ENCODE measurements around the gene MSANTD2.

DNA sequence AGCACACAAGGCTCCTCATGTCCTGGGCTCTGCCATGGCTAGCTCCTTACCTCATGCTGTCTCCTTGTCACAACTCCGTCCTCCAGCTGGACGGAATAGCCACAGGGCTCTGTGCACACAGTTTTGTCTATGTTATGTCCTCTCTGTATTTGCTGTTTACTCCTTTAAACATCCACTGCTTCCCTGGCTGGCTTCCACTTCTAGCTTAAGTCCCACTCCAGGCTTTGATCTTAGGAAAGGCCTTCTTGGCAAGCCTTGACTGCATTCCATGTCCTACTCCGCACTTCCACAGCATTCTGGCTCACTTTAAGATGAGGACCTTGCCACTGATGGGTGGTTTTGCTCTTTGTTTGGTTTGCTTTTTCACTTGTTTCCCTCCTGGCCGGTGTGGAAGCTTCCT, 42.1 kb upstream of the MSANTD2 start:
- TF ChIP-seq GATA2 (IDR thresholded peaks at IDR 0.05; ENCODE audit: low read depth, low read length): no peak
- TF ChIP-seq GATA3 (IDR thresholded peaks at IDR 0.05; ENCODE audit: low read depth, low read length): no peak

All from SH-SY5Y (cell line).